HG03025 (cell line): ENCODE data around the gene PTPRG.

Experiments used
- ATAC-seq: cut with Tn5 transposase; IDR thresholded peaks from one replicate; pipeline ENCODE4 v1.9.1; 2021; ENCODE audit warnings: mild to moderate bottlenecking, moderate library complexity; ENCODE audit not compliant: unreplicated experiment, low FRiP score

Gene PTPRG

DNA sequence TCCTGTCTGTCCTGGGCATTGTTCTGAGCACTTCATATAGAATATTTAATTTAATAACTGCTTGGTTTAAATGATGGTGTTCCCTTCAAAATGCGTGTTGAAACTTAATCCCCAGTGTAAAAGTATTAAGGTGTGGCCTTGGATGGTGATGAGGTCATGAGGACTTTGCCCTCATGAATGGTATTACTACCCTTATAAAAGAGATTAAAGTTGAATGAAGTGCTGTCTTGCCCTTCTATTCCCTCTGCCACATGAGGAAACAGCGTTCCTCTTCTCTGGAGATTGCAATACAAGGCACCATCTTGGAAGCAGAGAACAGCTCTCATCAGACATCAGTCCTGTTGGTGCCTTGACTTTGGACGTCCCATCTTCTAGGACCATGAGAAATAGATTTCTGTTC, 374.4 kb downstream of the PTPRG start:
- no peak for ATAC-seq

GRCh38 chr3:61936344-61936937, 375.1 kb downstream of the PTPRG start:
- ATAC-seq, result no peak

- no peak for ATAC-seq
These were observed 376.1 kb downstream of the PTPRG start for GRCh38 chr3:61937477-61937876.

DNA sequence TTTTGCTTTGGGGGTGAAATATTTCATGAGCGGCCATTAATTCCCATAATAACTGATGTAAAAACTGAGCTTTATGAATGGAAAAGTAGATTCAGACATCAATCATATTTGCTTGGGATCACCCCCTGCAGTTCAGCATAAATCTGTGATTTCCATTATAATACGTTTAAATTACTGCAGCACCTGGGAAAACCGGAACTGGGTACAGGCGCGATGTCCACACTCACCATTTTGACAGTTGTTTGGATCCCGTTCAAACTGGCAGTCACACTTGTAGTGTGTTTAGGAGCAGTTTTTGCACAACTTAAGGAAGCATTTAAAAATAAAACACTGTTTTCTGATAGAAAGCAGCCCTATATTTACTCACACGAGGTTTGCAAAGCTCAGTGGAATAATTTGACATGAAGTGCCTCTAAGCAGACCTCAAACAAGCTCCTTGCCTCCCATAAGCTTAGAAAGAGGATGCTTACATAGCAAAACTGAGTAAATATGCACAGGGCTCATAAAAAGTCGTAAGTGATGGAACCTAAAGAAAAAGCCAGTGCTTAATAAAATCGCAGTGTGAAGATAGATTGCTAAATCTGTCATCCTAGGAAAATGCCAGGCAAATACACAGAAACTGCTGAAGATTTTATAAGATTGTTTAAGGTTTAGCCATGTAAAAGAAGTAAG, 377.6 kb downstream of the PTPRG start:
- no peak for ATAC-seq

GRCh38 chr3:61940236-61940635, 378.9 kb downstream of the PTPRG start:
- ATAC-seq, result no peak

GRCh38 chr3:61943975-61944374, 382.6 kb downstream of the PTPRG start:
- ATAC-seq, result no peak

DNA sequence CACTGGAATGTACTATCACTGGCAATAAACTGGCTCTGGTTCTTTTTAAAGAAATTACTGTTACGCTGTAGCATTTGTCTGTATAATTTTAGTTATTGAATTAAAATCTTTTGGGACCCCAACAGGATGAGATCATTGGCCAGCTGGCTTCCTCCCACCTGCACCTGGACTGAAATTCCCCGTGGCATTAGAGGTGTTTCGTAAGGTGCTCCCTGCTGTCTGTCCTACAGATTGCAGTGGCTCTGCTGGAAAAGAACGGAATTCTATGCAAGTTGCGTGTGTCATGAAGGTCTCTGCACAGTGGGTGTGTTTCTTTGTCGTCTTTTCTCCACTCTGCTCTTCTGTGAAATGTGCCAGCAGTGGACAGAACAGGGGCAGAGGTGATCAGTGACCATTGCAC, 383.4 kb downstream of the PTPRG start:
- ATAC-seq, result no peak

DNA sequence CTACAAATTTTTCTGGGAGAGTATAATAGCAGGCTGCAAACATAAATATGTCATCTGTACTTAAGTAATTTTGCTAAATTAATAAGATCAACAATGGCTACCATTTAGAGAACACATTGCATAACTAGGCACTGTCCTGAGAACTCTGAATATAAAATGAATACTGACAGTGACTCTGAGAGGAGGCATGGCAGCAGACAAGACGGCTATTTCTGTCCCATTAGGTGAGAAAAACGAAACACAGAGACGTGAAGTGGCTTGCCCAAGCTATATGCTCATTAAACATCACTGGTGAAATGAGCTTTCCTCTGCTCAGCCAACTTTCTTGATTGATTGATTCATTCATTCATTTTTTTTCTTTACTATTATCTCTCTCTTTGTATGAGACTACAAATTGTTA, 384.3 kb downstream of the PTPRG start:
- ATAC-seq, result no peak

DNA sequence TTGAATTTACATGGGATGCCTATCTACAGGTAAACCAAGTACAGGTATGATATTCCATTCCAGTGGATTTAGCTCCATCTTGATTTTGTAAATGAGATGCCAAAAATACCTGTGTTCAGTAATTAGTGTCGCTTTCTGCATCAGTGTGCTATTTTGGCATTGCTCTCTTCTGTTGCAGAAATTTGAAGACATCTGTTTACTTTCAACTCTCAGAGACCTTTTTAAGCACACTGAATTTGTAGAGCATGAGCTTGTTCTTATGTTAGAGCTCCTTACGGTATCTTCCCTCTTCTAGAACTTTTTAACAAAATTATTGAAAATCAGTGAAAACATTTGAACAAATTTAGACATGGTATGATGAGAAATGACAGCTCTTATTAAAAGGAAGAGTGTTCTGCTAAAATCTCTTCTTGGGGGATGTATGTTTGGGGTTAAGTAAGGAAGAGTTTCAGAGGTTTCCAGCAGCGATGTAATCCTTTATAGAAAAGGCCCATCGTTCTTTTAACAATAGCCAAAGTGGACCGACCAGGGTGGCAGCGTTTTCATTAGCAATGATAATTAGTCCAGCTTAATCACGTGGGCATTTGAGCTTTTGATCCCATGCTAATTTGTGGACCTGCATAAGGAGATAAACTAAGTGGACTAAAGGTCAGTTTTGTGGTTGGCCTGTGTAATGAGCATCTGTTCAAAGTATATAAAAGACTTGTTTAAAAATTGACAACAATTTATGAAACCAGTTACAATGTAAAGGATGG, 385.4 kb downstream of the PTPRG start:
- ATAC-seq, result no peak

DNA sequence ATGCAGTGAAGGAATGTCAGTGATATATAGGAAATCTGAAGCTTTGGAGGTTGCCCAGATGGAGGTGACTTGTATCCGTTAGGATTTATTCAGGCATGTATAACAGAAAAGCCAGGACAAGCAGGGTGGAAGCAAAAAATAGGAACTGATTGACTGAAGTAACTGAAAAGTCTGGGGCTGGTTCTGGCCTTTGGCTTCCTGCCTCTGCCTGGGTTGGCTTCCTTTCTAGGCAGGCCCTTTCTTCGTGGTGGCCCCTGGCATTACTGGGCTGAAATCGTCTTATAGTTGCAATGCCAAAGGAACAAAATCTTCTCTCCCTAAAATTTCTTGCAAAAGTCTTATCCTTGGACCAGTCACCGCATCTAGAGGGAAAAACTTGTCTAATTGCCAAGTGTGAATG, 386.1 kb downstream of the PTPRG start:
- no peak for ATAC-seq

DNA sequence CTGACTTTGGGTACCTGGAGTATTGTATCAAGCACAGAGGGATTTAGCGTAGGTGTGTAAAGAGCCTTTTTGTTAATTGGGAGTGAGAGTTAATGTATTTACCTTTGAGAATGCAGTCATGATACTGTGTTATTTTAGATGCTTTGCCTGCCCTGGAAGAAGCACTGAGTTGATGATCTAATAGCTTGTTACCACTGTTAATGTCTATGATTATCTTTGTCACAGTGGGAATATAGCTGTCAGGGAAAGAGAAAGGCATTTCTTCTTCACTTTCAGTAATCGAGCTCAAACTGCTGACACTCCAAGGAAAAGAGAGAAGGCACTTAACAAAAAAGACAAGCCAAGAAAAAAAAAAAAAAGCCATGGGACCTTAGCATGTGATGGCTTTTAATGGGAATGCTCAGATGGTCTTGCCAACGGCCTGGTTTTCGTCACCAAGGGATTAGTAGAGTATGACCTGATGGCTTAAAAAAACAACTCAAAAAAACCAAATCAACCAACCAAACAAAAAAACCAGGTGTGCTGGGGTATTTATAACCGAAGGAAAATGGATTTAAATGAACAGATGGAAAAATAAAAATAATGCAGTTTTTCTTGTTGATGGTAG, 387.4 kb downstream of the PTPRG start:
- no peak for ATAC-seq

DNA sequence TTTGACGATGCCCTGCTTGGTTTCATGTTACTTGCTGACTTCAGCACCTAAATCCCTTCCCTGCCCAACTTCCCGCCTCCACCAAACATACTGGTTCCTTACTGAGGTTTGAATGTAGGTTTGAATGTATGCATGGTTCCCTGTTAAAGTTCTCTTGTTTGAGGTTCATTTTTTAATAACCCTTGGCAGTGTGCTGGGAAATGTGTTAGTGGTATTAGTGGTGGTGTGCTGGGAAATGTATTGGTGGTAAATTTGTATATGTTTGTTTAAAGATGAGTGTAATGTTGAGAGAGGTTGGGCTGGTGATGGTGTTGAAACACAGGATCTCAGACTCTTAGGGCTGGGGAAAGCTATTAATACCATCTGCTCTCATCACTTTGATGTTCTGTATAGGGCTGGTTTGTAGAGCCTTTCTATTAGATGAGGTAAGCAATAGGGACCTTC, 392.7 kb downstream of the PTPRG start:
- ATAC-seq, result no peak

DNA sequence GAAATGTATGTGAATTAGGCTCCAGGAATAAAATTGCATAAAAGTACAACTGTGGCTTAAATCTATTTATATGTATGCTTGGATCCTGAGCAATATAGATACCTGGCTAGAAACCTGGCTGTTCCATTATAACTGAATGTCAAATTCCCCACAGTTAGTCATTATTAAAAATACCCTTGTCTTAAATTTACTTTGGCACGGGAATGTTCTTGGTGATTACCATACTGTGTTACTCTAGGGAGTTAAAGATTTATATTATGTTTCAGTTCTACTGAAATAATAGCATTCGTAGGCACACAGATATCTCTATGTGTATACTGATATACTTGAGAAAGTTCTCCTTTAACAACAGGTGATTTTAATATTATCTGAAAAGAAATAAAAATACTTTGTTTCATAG, 394.1 kb downstream of the PTPRG start:
- ATAC-seq, result no peak

- ATAC-seq, result no peak
These were observed 394.9 kb downstream of the PTPRG start for GRCh38 chr3:61956236-61956635.

GRCh38 chr3:61957259-61957658, 395.9 kb downstream of the PTPRG start:
- no peak for ATAC-seq

DNA sequence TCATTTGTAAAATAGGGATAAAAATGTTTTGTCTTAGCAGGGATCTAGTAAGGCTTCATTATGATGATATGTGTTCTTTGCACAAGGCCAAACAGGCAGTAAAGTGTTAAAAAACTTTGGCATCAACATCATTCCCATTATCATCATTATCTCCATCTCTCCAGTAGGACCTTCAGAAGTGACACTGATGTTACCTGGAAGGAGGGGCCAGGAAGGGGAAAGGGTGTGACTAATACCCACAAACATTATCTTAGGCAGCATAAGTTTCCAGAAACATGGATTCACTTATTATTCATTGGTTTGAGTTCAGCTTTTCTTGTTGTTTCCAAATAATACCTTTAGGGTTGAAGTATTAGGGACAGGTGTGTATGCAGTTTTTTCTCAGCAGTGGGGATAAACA, 399.6 kb downstream of the PTPRG start:
- no peak for ATAC-seq

DNA sequence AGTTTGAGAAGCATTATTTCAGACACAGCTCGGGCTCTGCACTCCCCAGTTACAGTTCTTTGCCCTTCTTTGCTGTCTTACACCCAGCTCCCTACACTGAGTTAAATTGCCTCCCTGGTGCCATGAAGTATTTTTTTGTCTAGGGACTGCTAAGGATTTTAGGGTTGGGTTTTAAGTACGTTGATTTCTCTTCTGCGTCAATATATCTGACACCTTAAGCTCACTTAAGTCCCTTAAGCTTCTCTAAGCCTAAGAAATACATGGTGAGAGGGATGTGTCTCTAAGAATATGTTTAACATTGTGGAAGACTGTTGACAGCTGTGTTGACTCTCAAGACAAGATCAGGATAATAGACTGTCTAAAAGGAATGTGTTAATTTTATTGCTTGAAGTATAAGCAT, 400.5 kb downstream of the PTPRG start:
- ATAC-seq, result no peak

DNA sequence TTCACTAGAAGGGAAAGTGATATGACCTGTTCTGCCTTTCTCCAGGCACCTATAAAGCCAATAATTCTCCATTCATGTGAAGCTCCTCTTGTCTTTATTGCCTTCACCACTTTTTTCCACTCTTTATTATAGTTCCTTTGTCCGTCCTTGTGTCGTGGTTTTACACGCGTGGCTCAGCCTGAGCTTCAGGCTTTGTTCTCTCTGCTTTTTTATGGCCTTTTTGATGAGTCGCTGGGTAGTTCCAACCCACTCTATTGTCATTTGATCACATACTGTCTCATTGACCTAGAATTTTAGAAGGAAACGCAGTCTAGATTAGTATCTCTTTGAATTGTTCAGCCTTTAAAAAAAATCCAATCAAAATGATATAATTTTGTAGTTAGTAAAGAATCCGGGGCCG, 403.2 kb downstream of the PTPRG start:
- no peak for ATAC-seq

- no peak for ATAC-seq
These were observed 404.4 kb downstream of the PTPRG start for GRCh38 chr3:61965770-61966131.

DNA sequence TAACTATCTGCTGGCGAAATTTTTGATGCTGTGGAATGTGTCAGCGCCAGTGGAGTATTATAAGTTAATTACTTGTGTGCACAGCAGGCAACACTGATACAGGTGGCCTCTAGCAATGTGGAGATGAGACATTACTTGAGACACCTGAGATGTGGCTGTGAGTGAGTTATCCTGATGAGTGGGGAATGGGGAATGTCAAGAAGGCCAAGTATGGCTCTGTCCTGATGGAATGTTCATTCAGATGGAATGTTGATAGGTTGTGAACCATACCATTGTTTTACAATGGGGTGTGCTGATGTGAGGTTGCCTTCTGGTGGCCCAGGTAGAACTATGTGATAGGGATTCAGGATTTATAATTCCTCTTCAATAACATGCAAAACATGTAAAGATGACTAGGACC, 404.8 kb downstream of the PTPRG start:
- no peak for ATAC-seq

DNA sequence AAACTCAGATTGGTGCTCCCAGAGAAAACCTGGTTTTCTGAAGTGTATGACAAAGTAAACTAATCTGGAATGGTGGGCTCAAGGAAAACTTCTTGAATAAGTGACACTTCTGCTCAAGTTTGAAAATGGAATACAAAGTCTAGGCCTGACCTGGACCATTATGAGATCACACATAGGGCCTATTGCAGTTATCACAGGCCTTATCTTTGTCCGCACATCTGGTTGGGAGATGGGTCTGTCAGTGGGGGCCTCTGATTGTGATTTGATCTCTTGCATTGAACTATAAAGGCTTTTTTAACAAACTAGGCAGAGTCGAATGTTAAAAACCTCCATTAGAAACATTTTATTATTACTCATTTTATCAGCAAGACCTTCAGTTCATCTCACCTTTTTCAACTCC, 405.6 kb downstream of the PTPRG start:
- ATAC-seq, result no peak

- ATAC-seq, result no peak
These were observed 406.6 kb downstream of the PTPRG start for GRCh38 chr3:61967937-61968336.
